Effector memory CD8-positive, alpha-beta T cell (primary cell): Measurements from ENCODE around the gene NUMA1.

Experiments used
- ATAC-seq: fragments of 150-1000 bp; cut with Tn5 transposase; replicated peaks from 2 replicates; pipeline ENCODE4 v1.10.0; 2021; ENCODE audit warnings: mild to moderate bottlenecking, moderate library complexity
- DNase-seq, 3 experiments: peaks; one replicate each; pipeline ENCODE4 v3.0.0; 2021
- H3K27ac Mint-ChIP-seq, 2 donors: one replicate each; pipeline ENCODE4 v1.8.0; 2022; ENCODE audit warnings: mild to moderate bottlenecking in 2 of 2, mixed read lengths in 2 of 2, moderate library complexity in 2 of 2
- H3K27me3 Mint-ChIP-seq, 2 donors: one replicate each; pipeline ENCODE4 v1.8.0; 2022; ENCODE audit warnings: mixed read lengths in 2 of 2
- H3K36me3 Mint-ChIP-seq: one replicate; pipeline ENCODE4 v1.8.0; 2022; ENCODE audit warnings: mild to moderate bottlenecking, moderate library complexity, mixed read lengths; ENCODE audit not compliant: insufficient read depth
- H3K4me1 Mint-ChIP-seq, 2 donors: one replicate each; pipeline ENCODE4 v1.8.0; 2022; ENCODE audit warnings: low read depth in 2 of 2, mixed read lengths in 2 of 2
- H3K4me3 Mint-ChIP-seq, 2 donors: one replicate each; pipeline ENCODE4 v1.8.0; 2022; ENCODE audit warnings: mild to moderate bottlenecking in 2 of 2, mixed read lengths in 2 of 2, moderate library complexity in 2 of 2
- H3K9me3 Mint-ChIP-seq, 2 donors: one replicate each; pipeline ENCODE4 v1.8.0; 2022; ENCODE audit warnings: mixed read lengths in 2 of 2

NUMA1 gene

GRCh38 chr11:72039856-72040401 lies 40.4 kb downstream of the NUMA1 start:
- no peaks in the 10 kb centered on the region for H3K27me3 Mint-ChIP-seq
- H3K4me1 Mint-ChIP-seq, result peaks cover 33 to 38% of the 10 kb centered on the region in 2 donors
- DNase-seq, result no peak
- peaks cover 20% of the 10 kb centered on the region for H3K36me3 Mint-ChIP-seq
- no peak for ATAC-seq
- no peak overlapping the region for H3K4me3 Mint-ChIP-seq
- no peaks in the 10 kb centered on the region for H3K9me3 Mint-ChIP-seq
- no peak overlapping the region for H3K27ac Mint-ChIP-seq

GRCh38 chr11:72039031-72039855 lies 41.1 kb downstream of the NUMA1 start:
- Mint-ChIP-seq H3K4me1 (peaks cover 33 to 37% of the 10 kb centered on the region in 2 donors), H3K27me3 (no peaks in the 10 kb centered on the region)
- ATAC-seq, result no peak

GRCh38 chr11:72038491-72038890 lies 41.9 kb downstream of the NUMA1 start:
- ATAC-seq (no peak), DNase-seq (no peak)
- H3K36me3 Mint-ChIP-seq, result peaks cover 30% of the 10 kb centered on the region

More at GRCh38 chr11:72039031-72039855, 41.1 kb downstream of the NUMA1 start:
- H3K9me3 Mint-ChIP-seq, result no peaks in the 10 kb centered on the region
- peaks cover 23% of the 10 kb centered on the region for H3K36me3 Mint-ChIP-seq
- DNase-seq, result no peak
- H3K27ac Mint-ChIP-seq, result no peak overlapping the region
- H3K4me3 Mint-ChIP-seq, result no peak overlapping the region

GRCh38 chr11:72037554-72038311 lies 42.6 kb downstream of the NUMA1 start:
- H3K27me3 Mint-ChIP-seq, result no peaks in the 10 kb centered on the region
- DNase-seq (no peak), ATAC-seq (no peak)
- H3K9me3 Mint-ChIP-seq, result no peaks in the 10 kb centered on the region
- H3K4me1 Mint-ChIP-seq, result peaks cover 27 to 37% of the 10 kb centered on the region in 2 donors
- peaks cover 38% of the 10 kb centered on the region for H3K36me3 Mint-ChIP-seq
- no peak overlapping the region for H3K4me3 Mint-ChIP-seq
- no peak overlapping the region for H3K27ac Mint-ChIP-seq

More at GRCh38 chr11:72038491-72038890, 41.9 kb downstream of the NUMA1 start:
- Mint-ChIP-seq H3K27me3 (no peaks in the 10 kb centered on the region), H3K9me3 (no peaks in the 10 kb centered on the region), H3K4me1 (peaks cover 31 to 37% of the 10 kb centered on the region in 2 donors), H3K4me3 (no peak overlapping the region), H3K27ac (no peak overlapping the region)

DNA sequence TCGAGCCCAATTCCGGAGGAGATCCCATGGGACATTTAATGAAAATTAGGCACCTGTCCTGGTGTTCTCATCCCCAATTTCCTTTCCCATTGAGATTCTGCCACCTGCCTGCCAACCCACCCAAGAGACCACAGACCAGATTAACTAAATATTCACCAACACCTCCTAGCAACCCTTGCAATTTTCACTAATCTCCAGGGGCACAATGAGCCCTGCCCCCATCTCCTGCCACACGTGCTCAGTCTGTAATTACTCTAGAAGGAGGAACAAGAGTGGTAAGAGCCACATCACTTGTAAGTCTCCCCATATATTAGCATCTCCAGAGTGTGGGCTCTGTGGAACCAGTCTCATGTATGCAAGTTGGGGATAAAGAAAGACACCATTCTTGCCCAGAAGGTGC lies 43.7 kb downstream of the NUMA1 start:
- Mint-ChIP-seq H3K27me3 (no peaks in the 10 kb centered on the region), H3K4me1 (peaks cover 17 to 27% of the 10 kb centered on the region in 2 donors), H3K9me3 (no peaks in the 10 kb centered on the region), H3K27ac (no peak overlapping the region), H3K36me3 (peaks cover 41% of the 10 kb centered on the region), H3K4me3 (peak overlapping the region in 1 of 2 donors; percentile 1)
- no peak for ATAC-seq
- no peak for DNase-seq

GRCh38 chr11:72030472-72031045 lies 49.8 kb downstream of the NUMA1 start:
- peaks cover 69% of the 10 kb centered on the region for H3K36me3 Mint-ChIP-seq

DNA sequence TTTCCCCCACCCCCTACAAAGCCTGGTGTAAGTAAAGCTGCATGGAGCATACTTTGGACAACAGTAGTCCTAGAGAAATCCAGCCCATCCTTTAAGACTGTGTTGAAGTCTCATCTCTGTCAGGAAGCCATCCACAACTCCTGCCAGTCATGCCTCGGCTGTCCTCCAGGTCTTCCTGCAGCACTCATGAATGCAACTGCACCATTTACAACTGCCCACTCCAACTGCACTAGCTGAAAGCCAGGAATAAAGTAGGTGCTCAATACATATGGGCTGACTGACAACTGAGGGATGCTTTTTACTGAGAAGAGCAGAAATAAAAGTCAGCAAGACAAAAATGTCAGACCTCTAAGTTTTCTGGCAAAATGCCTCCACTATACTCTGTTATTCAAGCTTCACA lies 54.3 kb downstream of the NUMA1 start:
- H3K4me3 Mint-ChIP-seq, result no peak overlapping the region
- H3K4me1 Mint-ChIP-seq, result peaks cover 16 to 24% of the 10 kb centered on the region in 2 donors
- H3K27ac Mint-ChIP-seq, result peak overlapping the region; percentile 28 to 44
- H3K9me3 Mint-ChIP-seq, result no peaks in the 10 kb centered on the region
- ATAC-seq, result no peak
- DNase-seq, result no peak
- H3K36me3 Mint-ChIP-seq, result peaks cover 62% of the 10 kb centered on the region
- no peaks in the 10 kb centered on the region for H3K27me3 Mint-ChIP-seq

More at GRCh38 chr11:72030472-72031045, 49.8 kb downstream of the NUMA1 start:
- Mint-ChIP-seq H3K27me3 (no peaks in the 10 kb centered on the region), H3K4me1 (peaks cover 14 to 31% of the 10 kb centered on the region in 2 donors), H3K4me3 (no peak overlapping the region), H3K27ac (peak overlapping the region; percentile 77 to 86), H3K9me3 (no peaks in the 10 kb centered on the region)
- DNase-seq, result no peak
- no peak for ATAC-seq

- Mint-ChIP-seq H3K27ac (no peak overlapping the region), H3K9me3 (no peaks in the 10 kb centered on the region), H3K4me3 (no peak overlapping the region), H3K4me1 (peaks cover 12 to 13% of the 10 kb centered on the region in 2 donors), H3K36me3 (peaks cover 74% of the 10 kb centered on the region), H3K27me3 (no peaks in the 10 kb centered on the region)
- no peak for ATAC-seq
- no peak for DNase-seq
Observed at GRCh38 chr11:72024069-72024754, 56.1 kb downstream of the NUMA1 start.

GRCh38 chr11:72023335-72023734 lies 57.0 kb downstream of the NUMA1 start:
- DNase-seq (no peak), ATAC-seq (no peak)
- H3K36me3 Mint-ChIP-seq, result peaks cover 77% of the 10 kb centered on the region
- peak overlapping the region in 1 of 2 donors; percentile 38 for H3K27ac Mint-ChIP-seq
- no peaks in the 10 kb centered on the region for H3K9me3 Mint-ChIP-seq
- no peak overlapping the region for H3K4me3 Mint-ChIP-seq
- H3K27me3 Mint-ChIP-seq, result no peaks in the 10 kb centered on the region
- H3K4me1 Mint-ChIP-seq, result peaks cover 7 to 8% of the 10 kb centered on the region in 2 donors

DNA sequence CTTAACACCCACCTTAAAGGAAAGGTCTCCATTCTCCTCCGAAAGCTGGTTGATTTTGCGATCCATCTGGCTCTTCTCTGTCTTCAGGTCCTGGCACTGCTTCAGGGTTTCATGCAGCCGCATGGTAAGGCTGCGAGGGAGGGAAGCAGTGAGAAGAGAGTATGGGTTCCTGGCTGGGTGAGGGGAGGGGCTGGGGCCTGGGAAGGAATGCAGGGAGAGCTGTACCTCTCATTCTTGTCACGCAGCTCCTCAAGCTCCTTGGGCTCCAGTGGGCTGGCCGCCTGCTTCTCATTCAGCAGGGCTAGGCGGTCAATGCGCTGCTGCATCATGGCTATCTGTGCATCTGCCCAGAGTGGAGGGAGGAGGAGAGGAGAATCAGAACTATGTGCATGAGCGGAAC lies 62.2 kb downstream of the NUMA1 start:
- peaks cover 9 to 16% of the 10 kb centered on the region in 2 donors for H3K4me1 Mint-ChIP-seq
- DNase-seq (no peak), ATAC-seq (no peak)
- peaks cover 98% of the 10 kb centered on the region for H3K36me3 Mint-ChIP-seq
- no peak overlapping the region for H3K4me3 Mint-ChIP-seq
- no peaks in the 10 kb centered on the region for H3K9me3 Mint-ChIP-seq
- H3K27ac Mint-ChIP-seq, result peak overlapping the region; percentile 33 to 82
- H3K27me3 Mint-ChIP-seq, result no peaks in the 10 kb centered on the region

- no peaks in the 10 kb centered on the region for H3K9me3 Mint-ChIP-seq
- ATAC-seq, result no peak
- no peak overlapping the region for H3K4me3 Mint-ChIP-seq
- H3K27ac Mint-ChIP-seq, result peak overlapping the region; percentile 64 to 82
- H3K27me3 Mint-ChIP-seq, result no peaks in the 10 kb centered on the region
- H3K36me3 Mint-ChIP-seq, result peaks cover 86% of the 10 kb centered on the region
- DNase-seq, result no peak
- peaks cover 9 to 16% of the 10 kb centered on the region in 2 donors for H3K4me1 Mint-ChIP-seq
Observed at GRCh38 chr11:72015511-72016061, 64.8 kb downstream of the NUMA1 start.

DNA sequence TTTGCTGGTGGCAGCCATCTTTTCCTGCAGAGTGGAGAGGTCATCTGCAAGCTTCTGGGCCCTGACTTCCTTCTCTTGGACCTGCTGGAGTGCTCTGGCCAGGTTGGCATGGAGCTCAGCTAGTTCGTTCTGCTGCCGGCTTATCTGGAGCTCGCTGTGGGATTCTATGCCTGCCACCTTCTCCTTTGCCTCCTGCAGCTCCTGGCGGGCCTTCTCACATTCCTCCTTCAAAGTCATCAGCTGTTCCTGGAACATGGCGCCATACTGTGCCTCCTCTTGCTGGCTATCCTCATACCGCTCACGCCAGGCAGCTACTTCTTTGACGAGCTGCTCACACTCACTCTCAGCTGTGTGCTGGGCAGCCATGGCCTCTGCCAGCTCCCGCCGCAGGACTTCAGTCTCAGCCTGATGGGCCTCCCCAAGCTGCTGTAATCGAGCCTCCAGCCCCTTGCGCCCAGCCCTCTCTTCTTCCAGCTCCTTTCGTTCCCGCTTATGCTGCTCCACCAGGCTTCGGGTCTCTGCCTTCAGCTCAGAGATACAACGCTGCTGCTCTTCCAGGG lies 65.5 kb downstream of the NUMA1 start:
- H3K4me3 Mint-ChIP-seq, result no peak overlapping the region

More for the DNA sequence above, 65.5 kb downstream of the NUMA1 start:
- Mint-ChIP-seq H3K9me3 (no peaks in the 10 kb centered on the region), H3K27ac (peak overlapping the region; percentile 64 to 82), H3K36me3 (peaks cover 85% of the 10 kb centered on the region), H3K4me1 (peaks cover 9 to 16% of the 10 kb centered on the region in 2 donors), H3K27me3 (no peaks in the 10 kb centered on the region)
- ATAC-seq, result no peak
- no peak for DNase-seq
